K562 (cell line): ENCODE measurements around the gene NONO. TPM values are rescaled to one million over a fixed set of nuclear protein-coding genes. Genes with fewer than 3 reads are reported as not detected.
A peak's percentile ranks its signal among the peaks of the same experiment; 100 is the strongest.

Source experiments
- ATAC-seq: fragments of 200-7000 bp; cut with Tn5 transposase; 3 replicates; pipeline ENCODE4 v1.9.1; 2020; ENCODE audit warnings: moderate library complexity
- BruUV-seq: library from RNA; stranded (reverse); fragments of 400-500 nt; replicated peaks from 2 replicates; lab custom pipeline; 2021; lab: Mats Ljungman, UMichigan
- CTCF ChIA-PET: fragments of 300-600 bp; formaldehyde crosslinking; extraction: SDS; loops from one replicate; lab custom pipeline; 2021; ENCODE audit warnings: low intra/inter-chr PET ratio; lab: Yijun Ruan, JAX
- POLR2A ChIA-PET: fragments of 300-600, 350-650 bp; sonication (Branson Sonifier 250); formaldehyde crosslinking; extraction: SDS; loops from one replicate; lab custom pipeline; 2021; ENCODE audit warnings: antibody characterized with exemption, inconsistent platforms; lab: Yijun Ruan, JAX
- DNase-seq, 4 experiments: peaks; one replicate each; pipeline versions ENCODE4 v3.0.0 to v3.0.0-alpha.2; 2011 to 2018; ENCODE audit warnings: low spot score in 3 of 4, mixed read lengths in 3 of 4; ENCODE audit errors: extremely low read depth in 1 of 4
- FAIRE-seq: peaks from 2 replicates; lab custom pipeline; 2011; peaks lifted over from hg19 to GRCh38; lab: Jason Lieb, UNC
- H2AFZ ChIP-seq: 2 replicates; pipeline ENCODE4 v1.6.0; 2011; ENCODE audit warnings: low read depth, low read length, control low read depth, inconsistent platforms
- H3K27ac ChIP-seq: fragments of 200-600 bp; 3 replicates; pipeline ENCODE4 v1.8.0; 2011; ENCODE audit warnings: low read depth, mild to moderate bottlenecking, control low read depth, inconsistent platforms, low read length, moderate library complexity, mixed read lengths; ENCODE audit errors: extremely low read depth
- H3K27me3 ChIP-seq, 2 experiments: fragments of 300-600 bp in 1 of 2; 2 replicates in 1 of 2; 3 replicates in 1 of 2; pipeline versions ENCODE4 v1.6.0 to v1.8.0; 2011; ENCODE audit warnings: inconsistent platforms in 2 of 2, low read length in 2 of 2, mild to moderate bottlenecking in 1 of 2, mixed read lengths in 1 of 2, moderate library complexity in 1 of 2; ENCODE audit not compliant: control insufficient read depth in 2 of 2, insufficient read depth in 2 of 2
- H3K36me3 ChIP-seq: fragments of 300-600 bp; 3 replicates; pipeline ENCODE4 v1.8.0; 2011; ENCODE audit warnings: mild to moderate bottlenecking, low read length, inconsistent platforms; ENCODE audit not compliant: control insufficient read depth, insufficient read depth
- H3K4me1 ChIP-seq, 2 experiments: fragments of 200-600 bp in 1 of 2; replicated peaks in 1 of 2; 2 replicates in 1 of 2; 3 replicates in 1 of 2; pipeline versions ENCODE4 v1.5.1 to v1.8.0; 2011; ENCODE audit warnings: inconsistent platforms in 2 of 2, low read length in 2 of 2, mild to moderate bottlenecking in 1 of 2, mixed read lengths in 1 of 2, moderate library complexity in 1 of 2; ENCODE audit not compliant: control insufficient read depth in 2 of 2, insufficient read depth in 2 of 2
- H3K4me2 ChIP-seq: 2 replicates; pipeline ENCODE4 v1.6.1; 2011; ENCODE audit warnings: low read length, control low read depth, inconsistent platforms, mixed read lengths; ENCODE audit not compliant: insufficient read depth
- H3K4me3 ChIP-seq: fragments of 200-600 bp; sonication (generic), shearing (Covaris generic); 2 replicates; pipeline ENCODE4 v1.5.1; 2016; ENCODE audit warnings: control low read depth, inconsistent platforms
- H3K79me2 ChIP-seq: fragments of 200-600 bp; 3 replicates; pipeline ENCODE4 v1.8.0; 2011; ENCODE audit warnings: low read length, inconsistent platforms; ENCODE audit not compliant: control insufficient read depth, insufficient read depth
- H3K9ac ChIP-seq, 2 experiments: 2 replicates each; pipeline versions ENCODE4 v1.6.0 to v1.6.1; 2011; ENCODE audit warnings: low read depth in 2 of 2, low read length in 2 of 2, control low read depth in 1 of 2, inconsistent platforms in 1 of 2, mild to moderate bottlenecking in 1 of 2, mixed read lengths in 1 of 2; ENCODE audit not compliant: insufficient read depth in 1 of 2
- H3K9me1 ChIP-seq: one replicate; pipeline ENCODE4 v1.6.0; 2011; ENCODE audit warnings: inconsistent platforms, mild to moderate bottlenecking, low read length, moderate library complexity; ENCODE audit not compliant: control insufficient read depth, insufficient read depth
- H3K9me3 ChIP-seq: replicated peaks from 2 replicates; pipeline ENCODE4 v1.5.1; 2011; ENCODE audit warnings: low read depth, low read length, inconsistent platforms; ENCODE audit not compliant: control insufficient read depth, insufficient read depth
- H4K20me1 ChIP-seq: replicated peaks from 2 replicates; pipeline ENCODE4 v1.6.1; 2011; ENCODE audit warnings: low read length, inconsistent platforms, mixed read lengths; ENCODE audit not compliant: control insufficient read depth, insufficient read depth
- EGR1 ChIP-seq: fragments of 450-650 bp; conservative IDR thresholded peaks from 2 replicates; pipeline ENCODE4 v1.6.1; 2017; ENCODE audit warnings: mild to moderate bottlenecking
- EZH2 ChIP-seq: IDR thresholded peaks from 2 replicates; pipeline ENCODE4 v1.6.1; 2012; ENCODE audit warnings: low read depth, mild to moderate bottlenecking, inconsistent platforms, low read length, borderline replicate concordance
- MAFF ChIP-seq: IDR thresholded peaks from 2 replicates; pipeline ENCODE4 v1.6.1; 2012; ENCODE audit warnings: low read length, improper control_type of control experiment
- OTX1 ChIP-seq: fragments of 450-650 bp; formaldehyde crosslinking; IDR thresholded peaks from 2 replicates; pipeline ENCODE4 v1.4.0; 2022; ENCODE audit warnings: mild to moderate bottlenecking
- POLR2G ChIP-seq: fragments of 200-400 bp; formaldehyde crosslinking; IDR thresholded peaks from 2 replicates; pipeline ENCODE4 v1.6.1; 2017; ENCODE audit warnings: low read depth, mild to moderate bottlenecking, antibody characterized with exemption, low read length, moderate library complexity
- RB1 ChIP-seq: fragments of 450-650 bp; IDR thresholded peaks from 2 replicates; pipeline ENCODE4 v1.6.1; 2017; ENCODE audit warnings: low read depth, mild to moderate bottlenecking
- SP1 ChIP-seq: sonication (generic); formaldehyde crosslinking; IDR thresholded peaks from 2 replicates; pipeline ENCODE4 v1.8.1; 2022; ENCODE audit warnings: mild to moderate bottlenecking, missing genetic modification reagents
- ZEB2 ChIP-seq: fragments of 450-650 bp; IDR thresholded peaks from 2 replicates; pipeline ENCODE4 v1.6.1; 2016
- WGBS: fragments of 100-300 bp; shearing (Covaris generic); methylation state at CpG from one replicate; pipeline ENCODE4 v1.1.6; 2016; ENCODE audit warnings: low coverage, mixed read lengths; ENCODE audit not compliant: insufficient coverage; ENCODE audit errors: missing lambda C conversion rate; 5-methylcytosine and 5-hydroxymethylcytosine counted together
- in situ Hi-C: fragments of 300-500 bp; cut with MboI; formaldehyde crosslinking; loops from 4 replicates; pipeline ENCODE4 v1.15.0; 2018; ENCODE audit warnings: inconsistent platforms, mixed read lengths
- intact Hi-C: fragments of 100-400 bp; cut with micrococcal nuclease; formaldehyde crosslinking; loops from 2 replicates; pipeline ENCODE4 v1.14.2; 2022
- polyA plus RNA-seq, 8 experiments: library from polyadenylated mRNA; depleted of rRNA in 4 of 8; stranded (reverse) in 5 of 8; unstranded in 3 of 8; fragments of >200 nt; fragmentation: Nextera tagmentation in 2 of 8; fragmentation: Illumina TruSeq in 1 of 8; extraction: Ambion mirVana in 2 of 8; extraction: Trizol in 1 of 8; gene quantifications; 2 replicates each; pipeline versions ENCODE4 v1.2.1 to v1.2.3, GENCODE V29; 2011 to 2014; ENCODE audit warnings: inconsistent platforms in 1 of 8, missing spikeins in 1 of 8
- total RNA-seq, 7 experiments: library from RNA; depleted of rRNA in 6 of 7; stranded (reverse); fragments of >200 nt in 6 of 7; fragmentation: Illumina TruSeq in 2 of 7; extraction: Trizol in 2 of 7; gene quantifications; 2 replicates each; pipeline versions ENCODE4 v1.2.1 to v1.2.3, GENCODE V29; 2011 to 2021; ENCODE audit warnings: low replicate concordance in 1 of 7
- TF ChIP-seq, protein P1 (sequence below), 3 experiments: fragments of 200-800 bp in 1 of 3; sonication (Bioruptor generic) in 1 of 3; sonication (generic) in 1 of 3; formaldehyde crosslinking in 1 of 3; IDR thresholded peaks; 2 replicates each; pipeline versions ENCODE4 v1.6.1 to v1.8.0; 2016 to 2022; ENCODE audit warnings: mild to moderate bottlenecking in 2 of 3, missing compliant biosample characterization in 2 of 3, missing genetic modification characterization in 2 of 3, missing genetic modification reagents in 1 of 3
- TF ChIP-seq, protein P2 (sequence below): sonication (generic); formaldehyde crosslinking; IDR thresholded peaks from 2 replicates; pipeline ENCODE4 v1.5.0; 2020; ENCODE audit warnings: missing genetic modification reagents
- TF ChIP-seq, protein P3 (sequence below): fragments of 250-450 bp; sonication (Bioruptor Pico); IDR thresholded peaks from 2 replicates; pipeline ENCODE4 v1.4.0; 2020; ENCODE audit warnings: borderline replicate concordance
- TF ChIP-seq, protein P4 (sequence below): sonication (generic); formaldehyde crosslinking; IDR thresholded peaks from 2 replicates; pipeline ENCODE4 v1.8.0; 2022; ENCODE audit warnings: missing genetic modification reagents, mild to moderate bottlenecking, moderate library complexity, borderline replicate concordance

The NONO gene
- total and polyA plus RNA-seq, 9 of the 15 experiments (the other 6 are each of a cell fraction or from before 2014, with no cell fraction given) = 333 to 651 (median 451) TPM

DNA sequence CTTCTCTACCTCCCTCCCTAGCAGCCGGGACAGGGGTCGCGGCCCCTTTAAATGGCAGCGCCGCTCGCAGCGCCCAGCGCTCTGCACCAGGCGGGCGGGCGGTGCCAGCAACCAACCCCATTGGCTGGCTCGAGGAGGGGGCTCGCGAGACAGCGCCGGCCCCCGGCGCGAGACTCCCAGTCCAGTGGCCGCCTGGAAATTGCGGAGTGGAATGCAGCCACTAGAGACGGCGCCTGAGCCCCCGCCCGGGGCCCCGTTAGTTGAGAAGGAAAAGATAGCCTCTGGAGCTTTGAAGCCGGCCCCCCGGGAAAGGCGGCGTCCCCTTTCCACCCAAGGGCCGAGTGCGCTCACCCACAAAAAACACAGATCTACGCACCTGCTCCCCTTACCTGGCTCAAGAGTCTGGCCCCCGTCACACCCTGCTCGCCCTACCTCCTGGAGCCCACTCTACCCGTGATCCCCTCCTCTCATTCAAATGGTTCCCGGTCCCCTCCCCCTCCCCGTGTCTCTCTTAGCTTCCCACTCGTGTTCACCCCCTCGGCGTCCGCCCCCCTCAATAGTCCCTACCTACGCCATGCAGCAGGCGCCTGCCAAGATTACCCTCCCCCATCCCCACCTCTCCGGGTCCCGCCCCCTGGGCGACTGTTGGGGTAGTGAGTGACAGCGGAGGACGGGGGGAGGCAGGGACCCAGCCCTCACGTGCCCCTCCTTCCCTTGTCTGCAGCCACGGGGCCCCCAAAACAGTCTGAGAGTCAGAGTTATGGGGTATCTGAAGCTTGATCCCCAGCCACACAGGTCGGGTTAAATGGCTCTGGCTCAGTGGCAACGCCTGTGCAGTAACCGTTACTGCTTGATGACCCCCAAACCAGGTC lies 29.1 kb upstream of the NONO start, which contains the start of gene ZMYM3:
Gene ZMYM3, minus strand, starts transcription at position 49 of the 872 bp plus-strand sequence. CDS start 885 bp downstream, outside the sequence.
- POLR2A ChIA-PET = interaction anchor here (0.6 to 1.1 kb wide), 4 partner anchors 11 to 100 kb away, joined by 3 to 6 read pairs (median 4); partner anchors contain the start of gene NONO
- H3K9ac ChIP-seq = peak within 1 kb of the TSS; percentile 80 to 97
- TF ChIP-seq, protein P1, sequence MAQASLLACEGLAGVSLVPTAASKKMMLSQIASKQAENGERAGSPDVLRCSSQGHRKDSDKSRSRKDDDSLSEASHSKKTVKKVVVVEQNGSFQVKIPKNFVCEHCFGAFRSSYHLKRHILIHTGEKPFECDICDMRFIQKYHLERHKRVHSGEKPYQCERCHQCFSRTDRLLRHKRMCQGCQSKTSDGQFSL (CRISPR knock-in tag; IDR thresholded peaks at IDR 0.05) = no peak; the same call in 1 of the 2 replicates
- TF ChIP-seq, protein P1 (tag; IDR thresholded peaks at IDR 0.05) = 0 out of 4 replicates have a peak, but pooled peaks of 1 of the 2 experiments have one; percentile 16
- TF ChIP-seq OTX1 (CRISPR knock-in tag) (no peak), EGR1 (peak; percentile 35; the same call in 1 of the 2 replicates), MAFF (peak; percentile 30; the same call in 1 of the 2 replicates), RB1 (0 out of 2 replicates have a peak, but pooled peaks have one; percentile 28), POLR2G (peak; percentile 78), SP1 (CRISPR knock-in tag) (peak; percentile 29; the same call in 1 of the 2 replicates), ZEB2 (peak; percentile 14; the same call in 1 of the 2 replicates), EZH2 (no peak)
- TF ChIP-seq, protein P2, sequence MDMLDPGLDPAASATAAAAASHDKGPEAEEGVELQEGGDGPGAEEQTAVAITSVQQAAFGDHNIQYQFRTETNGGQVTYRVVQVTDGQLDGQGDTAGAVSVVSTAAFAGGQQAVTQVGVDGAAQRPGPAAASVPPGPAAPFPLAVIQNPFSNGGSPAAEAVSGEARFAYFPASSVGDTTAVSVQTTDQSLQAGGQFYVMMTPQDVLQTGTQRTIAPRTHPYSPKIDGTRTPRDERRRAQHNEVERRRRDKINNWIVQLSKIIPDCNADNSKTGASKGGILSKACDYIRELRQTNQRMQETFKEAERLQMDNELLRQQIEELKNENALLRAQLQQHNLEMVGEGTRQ (CRISPR knock-in tag) = peak; percentile 62
- TF ChIP-seq, protein P3, sequence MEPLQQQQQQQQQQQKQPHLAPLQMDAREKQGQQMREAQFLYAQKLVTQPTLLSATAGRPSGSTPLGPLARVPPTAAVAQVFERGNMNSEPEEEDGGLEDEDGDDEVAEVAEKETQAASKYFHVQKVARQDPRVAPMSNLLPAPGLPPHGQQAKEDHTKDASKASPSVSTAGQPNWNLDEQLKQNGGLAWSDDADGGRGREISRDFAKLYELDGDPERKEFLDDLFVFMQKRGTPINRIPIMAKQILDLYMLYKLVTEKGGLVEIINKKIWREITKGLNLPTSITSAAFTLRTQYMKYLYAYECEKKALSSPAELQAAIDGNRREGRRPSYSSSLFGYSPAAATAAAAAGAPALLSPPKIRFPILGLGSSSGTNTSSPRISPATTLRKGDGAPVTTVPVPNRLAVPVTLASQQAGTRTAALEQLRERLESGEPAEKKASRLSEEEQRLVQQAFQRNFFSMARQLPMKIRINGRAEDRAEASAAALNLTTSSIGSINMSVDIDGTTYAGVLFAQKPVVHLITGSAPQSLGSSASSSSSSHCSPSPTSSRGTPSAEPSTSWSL (CRISPR knock-in tag) = no peak
- TF ChIP-seq, protein P4, sequence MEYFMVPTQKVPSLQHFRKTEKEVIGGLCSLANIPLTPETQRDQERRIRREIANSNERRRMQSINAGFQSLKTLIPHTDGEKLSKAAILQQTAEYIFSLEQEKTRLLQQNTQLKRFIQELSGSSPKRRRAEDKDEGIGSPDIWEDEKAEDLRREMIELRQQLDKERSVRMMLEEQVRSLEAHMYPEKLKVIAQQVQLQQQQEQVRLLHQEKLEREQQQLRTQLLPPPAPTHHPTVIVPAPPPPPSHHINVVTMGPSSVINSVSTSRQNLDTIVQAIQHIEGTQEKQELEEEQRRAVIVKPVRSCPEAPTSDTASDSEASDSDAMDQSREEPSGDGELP = peak; percentile 30; the same call in 1 of the 2 replicates

More for the DNA sequence above, 29.1 kb upstream of the NONO start, which contains the start of gene ZMYM3:
- BruUV-seq = no TSS peak
- 0% methylated on average over 6 of the region's 54 CpGs for WGBS
- Histone ChIP-seq H3K27me3 (no peaks in the 10 kb centered on the region), H4K20me1 (no peaks in the 10 kb centered on the region), H2AFZ (peak within 1 kb of the TSS; percentile 92), H3K9me1 (no peaks in the 10 kb centered on the region), H3K27ac (peak within 1 kb of the TSS; percentile 87), H3K36me3 (peaks cover 17% of the 10 kb centered on the region; the same call in 1 of the 3 replicates), H3K9me3 (no peaks in the 10 kb centered on the region), H3K4me3 (peak within 1 kb of the TSS; percentile 95), H3K4me1 (peaks cover 24 to 29% of the 10 kb centered on the region in 2 experiments; a peak in 4 of 5 replicates), H3K4me2 (peak within 1 kb of the TSS; percentile 91), H3K79me2 (peaks cover 23% of the 10 kb centered on the region)
- ATAC-seq (peak; percentile 94), DNase-seq (peak; percentile 89 to 92 (median 92)), FAIRE-seq (peak; percentile 61)
- intact Hi-C loops (loop anchor here (1.0 kb wide), 1 partner anchor 29 kb away; the partner anchor contains the start of gene NONO), in situ Hi-C loops (no loop called here)
- CTCF ChIA-PET = no interaction called here
